NCI-H2029 (cell line): ENCODE results near the gene SELENOT.
"Not testable (repeated sequence)": the region's sequence is repeated elsewhere in the genome, so short reads cannot be mapped to it uniquely, and the experiment has no call there.

Experiments
- DNase-seq: peaks from one replicate; lab custom pipeline; 2025; lab: John Stamatoyannopoulos, UW

SELENOT gene, protein sequence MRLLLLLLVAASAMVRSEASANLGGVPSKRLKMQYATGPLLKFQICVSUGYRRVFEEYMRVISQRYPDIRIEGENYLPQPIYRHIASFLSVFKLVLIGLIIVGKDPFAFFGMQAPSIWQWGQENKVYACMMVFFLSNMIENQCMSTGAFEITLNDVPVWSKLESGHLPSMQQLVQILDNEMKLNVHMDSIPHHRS

DNA sequence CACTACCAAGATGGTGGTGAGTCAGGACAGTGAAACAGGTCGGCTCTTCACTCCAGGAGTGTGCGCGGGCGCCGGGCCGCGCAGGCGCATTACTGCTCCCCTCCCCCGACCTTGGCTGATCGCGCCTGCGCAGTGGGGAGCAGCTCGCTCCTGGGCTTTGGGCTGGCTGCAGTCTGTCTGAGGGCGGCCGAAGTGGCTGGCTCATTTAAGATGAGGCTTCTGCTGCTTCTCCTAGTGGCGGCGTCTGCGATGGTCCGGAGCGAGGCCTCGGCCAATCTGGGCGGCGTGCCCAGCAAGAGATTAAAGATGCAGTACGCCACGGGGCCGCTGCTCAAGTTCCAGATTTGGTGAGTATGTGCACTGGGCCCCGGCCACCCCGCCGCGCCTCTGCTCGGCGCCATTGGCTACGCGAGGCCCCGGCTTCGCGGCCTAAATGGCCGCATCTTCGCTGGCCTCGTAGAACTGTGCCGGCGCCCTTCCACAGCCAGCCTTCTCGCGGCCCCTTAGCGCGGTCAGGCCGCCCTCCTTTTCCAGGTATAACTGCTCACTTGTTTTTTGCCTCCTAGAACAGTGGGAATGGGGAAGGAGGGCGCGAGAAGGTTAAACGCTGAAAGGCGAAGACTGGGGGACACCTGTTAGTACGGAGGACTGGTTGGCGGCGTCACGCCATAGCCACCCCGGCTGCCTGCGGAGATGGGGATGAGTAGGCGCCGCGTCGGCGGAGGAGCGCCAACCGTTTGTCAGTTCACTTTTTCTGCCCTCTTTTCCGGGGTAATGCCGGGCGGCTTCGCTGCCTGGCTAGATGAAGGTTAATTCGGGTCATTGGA, at the start of gene SELENOT:
SELENOT (plus strand) TSS at position 169 of the 827 bp plus-strand sequence; CDS start at position 211, 42 bp downstream.
- DNase-seq = peak; percentile 85

DNA sequence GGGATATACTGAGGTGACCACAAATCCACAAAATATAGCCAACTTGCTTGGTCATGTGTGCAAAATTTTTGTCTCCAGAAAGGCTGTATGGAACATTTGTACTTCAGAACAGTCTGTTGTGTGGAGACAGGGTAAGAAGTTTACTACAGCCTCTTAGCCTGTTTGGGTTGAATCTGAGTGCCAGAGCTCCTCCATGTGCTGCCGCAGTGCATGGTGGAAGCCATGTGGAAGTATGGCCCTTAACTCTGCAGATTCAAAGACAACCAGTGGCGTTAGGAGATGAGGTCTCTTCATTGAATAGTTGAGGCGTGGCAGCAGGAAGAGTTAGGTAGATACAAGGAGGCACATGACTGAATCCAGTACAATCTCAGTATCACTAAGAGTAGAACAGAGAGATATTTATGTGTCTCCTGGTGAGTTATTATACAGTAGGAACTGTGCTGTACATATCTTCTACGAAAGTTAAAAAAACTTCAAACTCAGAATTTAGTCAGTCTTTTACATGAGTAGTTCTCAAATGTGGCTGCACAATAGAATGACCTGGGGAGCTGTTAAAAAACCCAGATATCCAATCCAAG, 47.2 kb upstream of the SELENOT start:
- DNase-seq = no peak

DNA sequence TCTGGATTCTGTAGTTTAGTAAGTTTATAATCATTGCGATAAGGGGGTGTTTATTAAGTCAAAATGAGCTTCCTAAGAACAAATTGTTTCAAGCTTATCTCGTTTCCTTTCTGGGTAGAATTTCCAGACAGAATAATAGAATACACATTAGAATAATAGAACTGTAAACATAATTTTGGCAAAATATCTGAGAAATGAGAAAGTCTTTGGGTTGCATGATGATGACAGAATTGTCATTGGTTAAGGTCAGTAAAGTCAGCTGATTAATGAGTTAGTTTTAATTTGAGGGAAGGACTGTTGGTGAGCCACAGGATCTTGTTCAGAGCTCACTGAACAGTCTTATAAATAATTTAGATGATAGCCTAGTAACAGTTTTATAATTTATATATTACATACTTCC, 46.3 kb upstream of the SELENOT start:
- DNase-seq = no peak

DNA sequence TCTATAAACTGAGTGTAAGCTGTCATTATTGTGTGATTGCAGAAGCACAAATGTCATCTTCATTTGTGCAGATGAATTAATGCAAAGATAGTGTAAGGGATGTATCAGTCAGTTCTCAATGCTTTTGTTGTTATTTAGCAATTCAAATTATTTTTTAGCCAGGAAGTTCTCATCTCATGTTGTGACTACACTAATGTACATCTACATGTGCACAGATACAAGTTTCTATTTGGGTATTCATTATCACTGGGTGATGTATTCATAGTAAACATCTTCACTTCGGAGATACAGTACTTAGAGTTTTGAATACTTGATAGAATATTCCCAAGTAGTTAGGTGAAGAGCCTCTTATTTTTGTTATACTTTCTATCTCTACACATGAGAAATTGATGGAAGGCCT, 45.4 kb upstream of the SELENOT start:
- no peak for DNase-seq

DNA sequence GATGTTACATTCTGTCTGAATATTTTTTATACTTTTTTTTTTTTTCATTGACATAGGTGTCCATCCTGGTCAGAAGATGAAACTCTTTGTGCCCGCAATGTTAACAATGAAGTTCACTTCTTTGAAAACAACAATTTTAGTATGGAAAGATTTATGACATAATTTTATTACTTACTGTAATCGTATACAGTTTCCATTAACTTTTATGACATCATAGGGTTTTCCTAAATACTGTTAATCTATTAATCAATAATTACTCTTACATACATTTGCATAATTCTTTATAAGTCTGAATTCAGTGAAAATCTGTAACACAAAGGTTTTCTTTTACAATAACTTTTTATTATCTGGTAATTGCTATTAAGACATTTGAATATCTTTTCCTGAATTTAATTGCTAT, 38.9 kb upstream of the SELENOT start:
- no peak for DNase-seq

DNA sequence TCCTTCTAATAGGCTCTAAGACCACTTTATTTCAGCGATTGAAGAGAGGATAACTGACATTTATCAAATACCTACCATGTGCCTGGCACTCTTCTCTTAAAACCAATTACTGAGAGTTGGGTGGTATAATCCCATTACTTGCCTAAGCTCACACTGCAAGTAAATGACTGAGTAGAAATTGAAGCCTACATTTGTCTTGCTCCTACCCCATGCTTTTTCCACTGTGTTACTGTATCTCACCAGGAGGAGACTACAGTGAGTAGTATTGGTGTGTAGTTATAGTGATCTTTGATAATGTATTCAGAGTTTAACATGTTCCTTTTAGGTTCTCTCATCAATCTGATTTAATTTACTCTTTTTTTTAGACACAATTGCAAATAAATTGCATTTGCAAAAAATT, 35.8 kb upstream of the SELENOT start:
- no peak for DNase-seq

DNA sequence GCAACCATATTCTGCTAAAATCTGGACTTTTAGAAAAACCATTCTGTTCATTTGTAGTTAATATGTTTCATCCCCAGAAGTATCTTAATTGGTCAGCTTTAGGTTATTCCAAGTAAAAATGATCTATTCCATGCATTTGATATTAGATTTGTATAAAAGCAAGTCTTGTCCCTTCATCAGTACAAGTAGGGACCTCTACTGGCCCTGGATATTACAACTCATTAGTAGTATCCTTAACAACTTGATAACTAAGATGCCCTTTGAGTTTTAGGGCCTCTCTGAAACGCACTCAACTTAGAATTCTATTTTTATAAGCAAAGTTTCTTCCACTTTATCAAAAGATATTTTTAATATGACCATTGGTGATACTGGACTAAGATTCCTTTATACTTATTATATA, 25.3 kb upstream of the SELENOT start:
- no peak for DNase-seq

DNA sequence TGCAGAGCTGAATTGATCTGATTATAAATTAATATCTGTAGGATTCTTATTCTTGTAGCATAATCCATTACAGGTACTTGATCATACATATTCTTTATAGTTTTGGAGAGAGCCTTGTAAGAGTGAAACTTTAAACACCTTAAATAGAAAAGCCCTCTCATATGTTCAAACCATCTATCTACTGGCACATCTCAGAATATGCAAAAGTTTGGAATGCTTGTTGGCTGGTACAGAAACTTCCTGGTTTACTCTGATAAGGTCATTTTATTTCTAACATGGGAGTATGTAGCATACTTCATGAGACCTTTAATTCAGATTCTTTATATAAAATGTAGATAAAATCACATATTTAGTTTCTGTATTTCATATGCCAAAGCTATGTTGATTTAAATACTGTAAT, 21.9 kb upstream of the SELENOT start:
- no peak for DNase-seq

DNA sequence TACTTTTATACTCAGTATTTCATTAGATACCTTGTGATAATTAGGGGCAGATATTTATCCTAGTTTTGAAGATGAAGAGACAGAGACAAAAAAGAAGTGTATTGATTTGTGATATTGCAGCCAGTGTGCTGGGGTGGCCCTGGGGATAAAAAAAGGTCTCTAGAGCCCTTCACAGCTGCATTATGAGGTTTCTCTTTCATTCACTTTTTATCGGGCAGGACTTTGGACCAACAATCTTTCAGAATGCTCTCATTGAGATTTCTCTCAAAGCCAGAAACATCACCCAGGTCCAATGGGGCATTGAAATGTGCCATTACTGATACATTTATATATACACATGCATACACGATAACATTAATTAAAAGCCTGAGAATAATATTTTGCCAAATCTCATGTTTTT, 20.5 kb upstream of the SELENOT start:
- no peak for DNase-seq

DNA sequence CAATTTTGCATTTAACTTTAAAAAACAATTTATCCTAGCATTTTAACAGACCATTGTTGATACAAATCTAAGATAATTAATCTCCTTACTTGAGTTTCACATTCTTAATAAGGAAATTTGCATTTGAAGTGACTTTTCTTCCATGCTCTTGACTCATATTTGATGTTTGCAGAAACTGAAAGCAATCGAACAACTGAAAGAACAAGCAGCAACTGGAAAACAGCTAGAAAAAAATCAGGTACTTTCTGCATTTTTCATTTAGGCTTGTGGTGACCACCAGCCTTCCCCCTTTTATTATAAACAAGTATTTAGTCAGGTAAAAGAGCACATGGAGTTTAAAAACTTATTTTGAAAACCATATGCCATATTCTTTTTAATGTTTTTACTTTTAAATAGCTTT, 20.1 kb upstream of the SELENOT start:
- no peak for DNase-seq

DNA sequence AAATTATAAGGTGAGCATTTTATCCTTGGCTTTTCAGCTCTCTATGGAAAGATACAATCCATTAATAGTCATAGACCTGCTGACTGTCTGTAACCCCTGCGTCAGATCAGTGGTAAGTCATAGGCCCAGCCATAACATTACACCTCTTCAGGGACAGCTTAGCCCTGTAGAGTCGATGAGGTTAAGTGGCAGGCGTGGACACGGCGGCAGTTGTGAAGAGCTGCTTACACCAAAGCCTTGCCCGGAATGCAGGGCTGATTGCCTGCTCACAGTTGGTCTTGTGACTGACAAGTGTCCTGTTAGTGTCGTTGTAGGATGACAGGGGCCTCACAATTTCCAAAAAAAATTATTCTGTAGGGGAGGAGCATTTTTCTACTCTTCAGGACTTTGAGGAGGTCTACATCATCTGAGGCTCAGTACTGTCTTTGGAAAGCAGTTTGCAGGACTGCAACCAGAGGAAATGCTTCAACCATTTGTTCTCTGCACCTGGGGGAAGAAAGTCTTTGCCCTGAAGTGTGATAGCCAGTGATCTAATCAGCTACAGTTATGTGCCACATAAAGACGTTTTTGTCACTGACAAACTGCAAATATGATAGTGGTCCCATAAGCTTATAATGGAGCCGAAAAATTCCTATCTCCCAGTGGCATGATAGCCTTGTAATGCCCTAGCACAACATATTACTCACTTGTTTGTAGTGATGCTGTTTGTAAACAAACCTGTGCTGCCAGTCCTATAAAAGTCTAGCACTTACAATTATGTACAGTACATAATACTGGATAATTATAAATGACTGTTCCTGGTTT, 14.9 kb upstream of the SELENOT start:
- no peak for DNase-seq

DNA sequence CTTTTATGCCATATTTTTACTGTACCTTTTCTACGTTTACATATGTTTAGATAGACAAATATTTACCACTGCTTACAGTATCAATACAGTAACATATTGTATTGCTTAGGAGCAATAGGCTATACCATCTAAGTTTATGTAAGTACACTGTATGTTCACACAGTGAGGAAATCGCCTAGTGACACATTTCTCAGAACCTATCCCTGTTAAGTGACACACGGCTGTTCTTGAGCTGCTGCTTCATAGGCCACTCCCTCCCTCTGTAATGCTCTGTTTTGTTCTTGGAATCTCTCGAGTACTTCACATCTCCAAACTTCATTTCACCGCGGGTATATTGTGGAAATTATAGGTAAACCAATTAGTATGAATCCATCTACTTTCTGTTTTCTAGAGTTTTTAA, 13.4 kb upstream of the SELENOT start:
- no peak for DNase-seq

DNA sequence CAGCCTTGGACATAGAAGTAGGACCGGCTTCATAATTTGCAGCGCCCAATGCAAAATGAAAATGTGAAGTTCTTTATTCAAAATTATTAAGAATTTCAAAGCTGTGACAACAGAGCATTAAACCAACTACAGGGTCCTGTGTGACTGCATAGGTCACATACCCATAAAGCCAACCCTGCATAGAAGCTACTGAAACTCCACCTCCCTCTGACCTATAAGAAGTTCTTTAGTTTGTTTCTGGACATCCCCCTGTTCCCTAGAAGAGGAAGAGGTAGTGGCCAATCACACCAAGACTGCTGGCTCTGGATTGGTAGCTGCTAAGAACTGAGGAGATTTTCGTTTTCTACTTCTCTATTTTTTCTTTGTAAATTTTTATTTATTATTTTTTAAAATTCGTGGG, 9.0 kb upstream of the SELENOT start:
- no peak for DNase-seq

DNA sequence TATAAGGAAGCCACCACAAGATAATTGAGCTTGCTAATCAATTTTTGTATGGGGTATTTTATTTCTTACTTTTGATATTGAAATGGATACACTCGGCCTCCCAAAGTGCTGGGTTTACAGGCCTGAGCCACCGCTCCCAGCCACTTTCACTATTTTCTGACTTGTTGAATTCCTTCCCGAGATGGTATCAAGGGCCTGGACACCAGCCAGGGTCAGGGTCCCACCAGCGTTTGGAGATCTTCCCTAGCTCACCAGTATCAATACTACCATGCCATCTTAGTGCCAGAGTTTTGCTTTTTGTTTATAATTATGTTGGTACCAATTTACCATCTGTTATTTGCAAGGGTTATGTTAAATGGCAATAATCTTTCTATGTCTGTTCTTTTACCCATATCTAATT, 5.5 kb upstream of the SELENOT start:
- DNase-seq = no peak

DNA sequence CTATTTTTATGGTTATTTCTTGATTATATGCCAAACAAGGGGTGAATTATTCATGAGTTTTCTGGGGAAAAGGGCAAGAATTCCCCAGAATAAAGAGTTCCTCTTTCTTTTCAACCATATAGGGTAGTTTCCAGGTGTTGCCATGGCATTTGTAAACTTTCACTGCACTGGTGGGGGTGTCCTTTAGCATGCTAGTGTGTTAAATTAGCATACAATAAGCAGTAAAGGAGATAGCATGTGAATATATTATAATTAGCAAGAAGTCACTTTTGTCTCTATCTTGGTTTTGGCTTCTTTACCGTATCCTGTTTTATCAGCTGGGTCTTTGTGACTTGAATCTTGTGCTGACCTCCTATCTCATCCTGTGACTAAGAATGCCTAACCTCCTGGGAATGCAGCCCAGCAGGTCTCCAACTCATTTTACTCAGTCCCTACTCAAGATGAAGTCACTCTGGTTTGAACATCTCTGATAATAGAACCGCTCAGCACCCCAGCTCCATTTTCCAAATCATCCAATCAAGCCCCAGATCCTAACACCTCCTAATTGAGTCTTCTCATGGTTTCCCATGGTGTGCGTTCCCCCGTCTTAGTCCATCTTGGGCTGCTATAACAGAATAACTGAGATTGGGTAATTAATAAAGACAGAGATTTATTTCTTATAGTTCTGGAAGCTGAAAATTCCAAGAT, 3.4 kb upstream of the SELENOT start:
- DNase-seq = no peak

DNA sequence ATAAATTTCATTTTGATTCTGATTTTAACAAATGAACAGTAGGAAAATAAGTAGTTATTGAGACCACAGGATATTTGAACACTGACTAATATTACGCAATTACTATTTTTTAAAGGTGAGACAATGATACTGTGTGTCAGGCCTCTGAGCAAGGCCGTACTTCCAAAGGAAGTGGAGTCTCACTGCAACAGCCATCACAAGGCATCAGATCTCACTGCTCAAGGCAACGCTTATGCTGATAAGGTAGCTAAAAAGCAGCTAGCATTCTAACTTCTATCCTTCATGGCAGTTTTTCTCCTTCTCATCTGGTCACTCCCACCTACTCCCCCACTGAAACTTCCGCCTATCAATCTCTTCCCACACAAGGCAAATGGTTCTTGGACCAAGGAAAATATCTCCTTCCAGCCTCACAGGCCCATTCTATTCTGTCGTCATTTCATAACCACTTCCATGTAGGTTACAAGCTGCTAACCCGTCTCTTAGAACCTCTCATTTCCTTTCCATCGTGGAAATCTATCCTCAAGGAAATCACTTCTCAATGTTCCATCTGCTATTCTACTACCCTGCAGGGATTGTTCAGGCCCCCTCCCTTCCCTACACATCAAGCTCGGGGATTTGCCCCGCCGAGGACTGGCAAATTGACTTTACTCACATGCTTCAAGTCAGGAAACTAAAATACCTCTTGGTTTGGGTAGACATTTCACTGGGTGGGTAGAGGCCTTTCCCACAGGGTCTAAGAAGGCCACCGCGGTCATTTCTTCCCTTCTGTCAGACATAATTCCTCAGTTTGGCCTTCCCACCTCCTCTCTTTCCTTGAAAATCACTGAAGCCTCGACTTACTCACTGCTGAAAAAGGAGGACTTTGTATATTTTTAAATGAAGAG, 2.2 kb upstream of the SELENOT start:
- not testable (repeated sequence) for DNase-seq

DNA sequence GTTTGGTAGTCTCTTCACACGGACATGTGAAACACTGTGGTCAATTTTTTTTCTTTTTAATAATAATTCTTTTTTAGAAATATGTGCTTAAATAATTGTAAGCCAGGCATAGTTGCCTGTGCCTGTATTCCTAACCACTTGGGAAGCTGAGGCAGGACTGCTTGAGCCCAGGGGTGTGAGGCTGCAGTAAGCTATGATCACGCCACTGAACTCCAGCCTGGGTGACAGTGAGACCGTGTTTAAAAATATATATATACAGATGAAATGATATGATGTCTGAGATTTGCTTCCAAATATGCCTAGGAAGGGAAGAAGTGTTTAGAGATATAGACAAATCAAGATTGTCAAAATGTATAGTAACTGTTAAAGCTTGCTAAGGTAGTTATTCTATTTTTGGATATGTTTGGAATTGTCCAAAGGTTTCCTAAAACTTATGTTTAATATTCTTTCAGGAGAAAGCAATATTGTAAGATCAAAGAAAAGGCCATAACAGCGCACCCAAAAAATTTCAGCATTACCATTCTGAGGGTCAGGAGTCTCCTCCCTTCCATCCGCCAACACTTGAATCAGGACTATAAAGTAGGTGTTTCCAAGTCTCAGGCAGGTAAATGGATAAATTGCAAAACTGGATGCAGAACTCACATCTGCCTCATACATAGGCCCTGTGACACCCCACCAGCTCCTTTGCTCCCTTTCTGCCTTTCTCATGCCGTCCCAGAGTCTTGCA, 532 bp upstream of the SELENOT start:
- DNase-seq = no peak

DNA sequence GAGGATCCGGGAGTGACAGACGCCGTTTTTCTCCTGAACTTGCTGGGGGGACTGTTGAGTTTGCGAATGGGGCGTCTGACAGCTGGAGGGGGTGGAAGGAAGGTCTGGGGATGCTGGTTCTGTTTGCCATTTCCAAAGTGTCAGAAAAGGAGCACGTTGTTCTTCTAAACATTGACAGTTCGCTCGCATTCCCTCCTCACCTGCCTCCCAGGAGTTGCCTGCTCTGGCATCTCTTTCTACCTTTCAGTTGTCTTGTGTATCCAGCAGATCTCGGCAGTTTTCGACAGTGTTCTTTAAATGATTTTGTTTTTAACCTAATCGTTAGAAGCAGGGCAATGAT, 829 bp downstream of the SELENOT start:
- DNase-seq = no peak

DNA sequence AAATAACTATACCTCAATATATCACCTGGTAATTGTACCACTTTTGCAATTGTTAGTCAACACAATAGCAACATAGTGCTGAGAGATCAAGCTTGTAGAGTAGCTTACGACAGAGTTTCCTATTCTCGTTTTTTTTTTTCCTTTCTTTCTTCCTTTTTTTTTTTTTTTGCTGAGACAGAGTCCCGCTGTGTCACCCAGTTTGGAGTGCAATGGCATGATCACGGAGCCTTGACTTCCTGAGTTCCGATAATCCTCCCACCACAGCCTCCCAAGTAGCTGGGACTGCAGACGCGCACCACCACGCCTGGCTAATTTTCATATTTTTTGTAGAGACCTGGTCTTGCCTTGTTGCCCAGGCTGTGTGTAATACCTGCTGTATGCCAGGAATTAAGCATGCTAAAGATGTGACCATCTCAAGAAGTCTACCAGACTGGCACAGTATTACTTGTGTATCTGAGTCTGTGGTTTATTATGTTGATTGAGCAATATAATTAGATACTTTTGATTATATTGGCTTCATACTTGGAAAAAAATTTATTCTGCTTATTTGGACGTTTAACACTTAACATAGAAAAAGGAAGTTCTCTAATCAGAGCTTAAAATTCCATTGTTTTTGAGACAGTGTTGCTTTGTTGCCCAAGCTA, 3.0 kb downstream of the SELENOT start:
- no peak for DNase-seq
